MM.1S (cell line): ENCODE results near the gene NYNRIN.

Experiments
- EZH2 ChIP-seq: fragments of 300-600 bp; sonication (generic); optimal IDR thresholded peaks from 2 replicates; pipeline ENCODE3; 2017; ENCODE audit warnings: low read depth, mild to moderate bottlenecking, antibody characterized with exemption, low read length, mixed read lengths
- EZH2phosphoT487 ChIP-seq: fragments of 300-600 bp; sonication (generic); IDR thresholded peaks from 2 replicates; pipeline ENCODE4 v1.6.1; 2018; ENCODE audit warnings: antibody characterized with exemption, low read length
- TF ChIP-seq, protein P1 (sequence below): fragments of 300-600 bp; sonication (generic); IDR thresholded peaks from 2 replicates; pipeline ENCODE4 v1.5.1; 2016; ENCODE audit warnings: antibody characterized with exemption, low read length, mixed read lengths

DNA sequence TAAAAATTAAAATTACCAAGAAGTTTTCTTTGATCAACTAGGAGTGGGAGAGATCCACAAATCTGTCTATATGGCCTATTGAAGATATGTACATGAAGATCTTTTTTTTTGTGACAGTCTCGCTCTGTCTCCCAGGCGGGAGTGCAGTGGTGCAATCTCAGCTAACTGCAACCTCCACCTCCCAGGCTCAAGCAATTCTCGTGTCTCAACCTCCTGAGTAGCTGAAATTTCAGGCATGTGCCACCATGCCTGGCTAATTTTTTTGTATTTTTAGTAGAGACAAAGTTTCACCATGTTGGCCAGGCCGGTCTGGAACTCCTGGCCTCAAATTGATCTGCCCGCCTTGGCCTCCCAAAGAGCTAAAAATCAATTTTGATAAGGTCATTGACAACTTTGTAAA is 35.4 kb upstream of the NYNRIN start:
- TF ChIP-seq, protein P1, sequence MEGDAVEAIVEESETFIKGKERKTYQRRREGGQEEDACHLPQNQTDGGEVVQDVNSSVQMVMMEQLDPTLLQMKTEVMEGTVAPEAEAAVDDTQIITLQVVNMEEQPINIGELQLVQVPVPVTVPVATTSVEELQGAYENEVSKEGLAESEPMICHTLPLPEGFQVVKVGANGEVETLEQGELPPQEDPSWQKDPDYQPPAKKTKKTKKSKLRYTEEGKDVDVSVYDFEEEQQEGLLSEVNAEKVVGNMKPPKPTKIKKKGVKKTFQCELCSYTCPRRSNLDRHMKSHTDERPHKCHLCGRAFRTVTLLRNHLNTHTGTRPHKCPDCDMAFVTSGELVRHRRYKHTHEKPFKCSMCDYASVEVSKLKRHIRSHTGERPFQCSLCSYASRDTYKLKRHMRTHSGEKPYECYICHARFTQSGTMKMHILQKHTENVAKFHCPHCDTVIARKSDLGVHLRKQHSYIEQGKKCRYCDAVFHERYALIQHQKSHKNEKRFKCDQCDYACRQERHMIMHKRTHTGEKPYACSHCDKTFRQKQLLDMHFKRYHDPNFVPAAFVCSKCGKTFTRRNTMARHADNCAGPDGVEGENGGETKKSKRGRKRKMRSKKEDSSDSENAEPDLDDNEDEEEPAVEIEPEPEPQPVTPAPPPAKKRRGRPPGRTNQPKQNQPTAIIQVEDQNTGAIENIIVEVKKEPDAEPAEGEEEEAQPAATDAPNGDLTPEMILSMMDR, result no peak
- TF ChIP-seq EZH2 (no peak), EZH2phosphoT487 (no peak)
